ENCODE measurements around the gene HECTD3. TPM values are rescaled to one million over a fixed set of nuclear protein-coding genes. Genes with fewer than 3 reads are reported as not detected.

The HECTD3 gene
- total RNA-seq, 1 experiment from 2014 or later: 25.3 TPM

DNA sequence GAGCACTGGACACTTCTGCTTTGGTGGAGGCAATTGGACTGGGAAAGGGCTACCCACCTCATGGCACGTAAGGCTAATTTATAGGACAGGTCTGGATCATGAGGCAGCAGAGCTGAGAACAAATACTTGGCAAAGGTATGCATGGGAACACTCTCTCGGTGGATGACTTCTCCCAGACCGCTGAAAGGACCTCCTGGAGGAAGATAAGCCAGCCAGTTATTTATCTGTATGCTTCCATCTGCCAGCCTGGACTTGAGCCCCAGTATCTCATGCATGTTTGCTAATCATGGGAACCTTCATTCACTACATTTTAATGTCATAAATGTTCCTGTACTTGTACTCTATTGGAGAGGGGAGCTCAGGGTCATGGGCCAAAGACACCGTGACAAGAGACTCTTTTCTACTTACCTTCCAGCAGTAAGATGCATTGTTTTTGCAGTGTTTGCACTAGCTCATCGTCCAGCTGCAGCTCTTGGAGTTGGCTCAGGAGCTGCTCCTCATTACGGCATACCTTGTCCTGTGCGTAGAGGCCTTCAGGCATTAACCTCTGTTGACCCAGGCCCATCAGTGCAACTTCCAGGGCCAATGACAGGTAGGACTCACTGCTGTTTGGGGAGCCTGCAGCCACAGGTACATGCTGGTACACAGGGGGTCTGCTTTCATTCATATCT is 24.6 kb upstream of the HECTD3 start:
- CTCF ChIA-PET: no interaction called here
- POLR2A ChIA-PET (ENCODE audit: unreplicated experiment): no interaction called here
- BruUV-seq (replicated peaks): no TSS peak

DNA sequence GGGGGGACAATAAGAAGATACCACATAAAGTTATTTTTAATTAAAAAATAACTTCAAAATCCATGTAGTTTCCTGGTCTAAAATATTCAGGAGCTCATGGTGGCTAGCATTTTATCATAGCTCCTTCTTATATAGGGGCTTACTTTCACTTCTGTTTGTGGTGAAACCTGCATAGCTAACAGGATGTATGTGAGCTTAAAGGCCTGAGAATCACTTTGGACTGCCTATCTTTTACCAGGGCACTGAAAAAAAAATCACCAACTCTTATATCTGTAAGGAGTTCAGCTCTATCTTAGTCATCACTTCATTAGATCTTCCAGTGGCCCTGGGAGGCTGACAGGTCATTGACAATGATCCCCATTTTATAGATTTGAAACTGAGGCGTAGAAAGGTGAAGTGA is 22.2 kb upstream of the HECTD3 start:
- ATAC-seq (no peak), DNase-seq (no peak)
- ChIA-PET POLR2A (ENCODE audit: unreplicated experiment) (interaction anchor here (0.5 to 0.6 kb wide), 2 partner anchors 23 to 270 kb away, joined by 6 to 15 read pairs; no protein-coding TSS in a partner anchor), CTCF (no interaction called here)
- no peak overlapping the region for H3K4me3 ChIP-seq (ENCODE audit: low read length)
- no peaks in the 10 kb centered on the region for H3K27me3 ChIP-seq (ENCODE audit: low read length)
- no peaks in the 10 kb centered on the region for H3K9me2 ChIP-seq (replicated peaks; ENCODE audit: low read length)
- H3K36me3 ChIP-seq (ENCODE audit: low read depth, low read length): no peaks in the 10 kb centered on the region
- no peak overlapping the region for H3K4me2 ChIP-seq (ENCODE audit: low read length)
- BruUV-seq (replicated peaks): no TSS peak
- H3K27ac ChIP-seq (ENCODE audit: low read length): no peak overlapping the region
- no peaks in the 10 kb centered on the region for H3K4me1 ChIP-seq (ENCODE audit: insufficient read depth, low read length)
- no peak for TF ChIP-seq EZH2phosphoT487 (IDR thresholded peaks at IDR 0.05; ENCODE audit: borderline replicate concordance, low read length)
- no peak for TF ChIP-seq EZH2 (IDR thresholded peaks at IDR 0.05; ENCODE audit: low read length, unreplicated experiment)
- no peak for TF ChIP-seq CTCF (conservative IDR thresholded peaks at IDR 0.05; ENCODE audit: low read depth, low read length)
- H2AFZ ChIP-seq (ENCODE audit: low read length): no peak overlapping the region
- no peaks in the 10 kb centered on the region for H4K20me1 ChIP-seq (ENCODE audit: low read length)
- H3K9ac ChIP-seq (ENCODE audit: low read length): no peak overlapping the region
- H3F3A ChIP-seq (ENCODE audit: low read length, unreplicated experiment): no peaks in the 10 kb centered on the region
- intact Hi-C loops (cut with micrococcal nuclease): no loop called here
- H3K79me2 ChIP-seq (ENCODE audit: low read length): no peaks in the 10 kb centered on the region
- no peaks in the 10 kb centered on the region for H3K9me3 ChIP-seq (ENCODE audit: low read length)

More for the DNA sequence above, 24.6 kb upstream of the HECTD3 start:
- no peaks in the 10 kb centered on the region for H3F3A ChIP-seq (ENCODE audit: low read length, unreplicated experiment)
- no peaks in the 10 kb centered on the region for H3K79me2 ChIP-seq (ENCODE audit: low read length)
- no peaks in the 10 kb centered on the region for H3K36me3 ChIP-seq (ENCODE audit: low read depth, low read length)
- no peaks in the 10 kb centered on the region for H3K27me3 ChIP-seq (ENCODE audit: low read length)
- DNase-seq (no peak), ATAC-seq (no peak)
- H2AFZ ChIP-seq (ENCODE audit: low read length): no peak overlapping the region
- intact Hi-C loops (cut with micrococcal nuclease): no loop called here
- no peaks in the 10 kb centered on the region for H3K9me3 ChIP-seq (ENCODE audit: low read length)
- no peaks in the 10 kb centered on the region for H4K20me1 ChIP-seq (ENCODE audit: low read length)
- no peak overlapping the region for H3K27ac ChIP-seq (ENCODE audit: low read length)
- H3K4me3 ChIP-seq (ENCODE audit: low read length): no peak overlapping the region
- H3K4me2 ChIP-seq (ENCODE audit: low read length): no peak overlapping the region
- no peaks in the 10 kb centered on the region for H3K9me2 ChIP-seq (replicated peaks; ENCODE audit: low read length)
- TF ChIP-seq EZH2 (IDR thresholded peaks at IDR 0.05; ENCODE audit: low read length, unreplicated experiment) (no peak), CTCF (conservative IDR thresholded peaks at IDR 0.05; ENCODE audit: low read depth, low read length) (no peak), EZH2phosphoT487 (IDR thresholded peaks at IDR 0.05; ENCODE audit: borderline replicate concordance, low read length) (no peak)
- no peaks in the 10 kb centered on the region for H3K4me1 ChIP-seq (ENCODE audit: insufficient read depth, low read length)
- no peak overlapping the region for H3K9ac ChIP-seq (ENCODE audit: low read length)

DNA sequence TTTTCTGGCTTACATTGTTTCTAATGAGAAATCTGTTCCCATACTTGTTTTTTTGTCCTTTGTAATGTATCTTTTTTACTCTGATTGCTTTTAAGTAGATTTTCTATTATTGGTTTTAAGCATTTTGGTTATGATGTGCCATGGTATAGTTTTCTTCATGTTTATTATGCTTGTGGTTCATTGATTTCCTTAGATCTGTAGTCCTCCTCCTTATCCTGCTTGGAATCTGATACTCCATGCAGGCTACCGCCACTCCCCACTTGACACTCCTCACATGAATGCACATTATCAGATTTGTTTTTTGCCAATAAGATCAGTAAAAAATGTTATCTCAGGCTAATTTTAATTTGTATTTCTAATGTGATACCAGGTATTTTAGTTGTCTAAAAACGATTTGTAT is 21.7 kb upstream of the HECTD3 start:
- intact Hi-C loops (cut with micrococcal nuclease): no loop called here
- CTCF ChIA-PET: interaction anchor here (0.7 kb wide), 1 partner anchor 271 kb away, joined by 5 read pairs; no protein-coding TSS in a partner anchor
- DNase-seq (no peak), ATAC-seq (no peak)
- TF ChIP-seq EZH2phosphoT487 (IDR thresholded peaks at IDR 0.05; ENCODE audit: borderline replicate concordance, low read length): no peak
- no peak for TF ChIP-seq EZH2 (IDR thresholded peaks at IDR 0.05; ENCODE audit: low read length, unreplicated experiment)
- TF ChIP-seq CTCF (conservative IDR thresholded peaks at IDR 0.05; ENCODE audit: low read depth, low read length): no peak
- Histone ChIP-seq H3K4me3 (ENCODE audit: low read length) (no peak overlapping the region), H3F3A (ENCODE audit: low read length, unreplicated experiment) (no peaks in the 10 kb centered on the region), H2AFZ (ENCODE audit: low read length) (no peak overlapping the region), H4K20me1 (ENCODE audit: low read length) (no peaks in the 10 kb centered on the region), H3K36me3 (ENCODE audit: low read depth, low read length) (no peaks in the 10 kb centered on the region), H3K79me2 (ENCODE audit: low read length) (no peaks in the 10 kb centered on the region), H3K9me2 (replicated peaks; ENCODE audit: low read length) (no peaks in the 10 kb centered on the region), H3K27ac (ENCODE audit: low read length) (no peak overlapping the region), H3K4me2 (ENCODE audit: low read length) (no peak overlapping the region), H3K4me1 (ENCODE audit: insufficient read depth, low read length) (no peaks in the 10 kb centered on the region), H3K9me3 (ENCODE audit: low read length) (no peaks in the 10 kb centered on the region), H3K9ac (ENCODE audit: low read length) (no peak overlapping the region), H3K27me3 (ENCODE audit: low read length) (no peaks in the 10 kb centered on the region)
- no TSS peak for BruUV-seq (replicated peaks)
- POLR2A ChIA-PET (ENCODE audit: unreplicated experiment): interaction anchor here (0.5 to 0.6 kb wide), 2 partner anchors 22 to 270 kb away, joined by 6 to 15 read pairs; no protein-coding TSS in a partner anchor

Measured in PC-3 (cell line).